CD14-positive monocyte (primary cell): ENCODE results near the gene TNIK. TPM values are rescaled to one million over a fixed set of nuclear protein-coding genes. Genes with fewer than 3 reads are reported as not detected.

ENCODE experiments used
- DNase-seq, 3 donors: peaks; one replicate each; pipeline ENCODE4 v3.0.0-alpha.2; 2011 to 2022
- H2AFZ ChIP-seq: 2 replicates; pipeline ENCODE4 v1.6.0; 2012; ENCODE audit warnings: mild to moderate bottlenecking, low read depth, low read length, inconsistent platforms; ENCODE audit not compliant: insufficient read depth, poor library complexity, severe bottlenecking
- H3K27ac ChIP-seq, 2 donors: 1 replicate in 1 of 2; 2 replicates in 1 of 2; pipeline ENCODE4 v1.5.1; 2012 to 2013; ENCODE audit warnings: low read length in 2 of 2, control low read depth in 1 of 2, inconsistent platforms in 1 of 2, low read depth in 1 of 2, mild to moderate bottlenecking in 1 of 2
- H3K27me3 ChIP-seq, 2 donors: one replicate each; pipeline versions ENCODE4 v1.6.0 to v1.6.1; 2011 to 2013; ENCODE audit warnings: low read length in 2 of 2; ENCODE audit not compliant: control insufficient read depth in 2 of 2, insufficient read depth in 2 of 2
- H3K36me3 ChIP-seq, 2 donors: replicated peaks in 1 of 2; 1 replicate in 1 of 2; 2 replicates in 1 of 2; pipeline versions ENCODE4 v1.5.1 to v1.6.1; 2012 to 2013; ENCODE audit warnings: low read length in 2 of 2, control low read depth in 1 of 2, inconsistent platforms in 1 of 2, mild to moderate bottlenecking in 1 of 2; ENCODE audit not compliant: insufficient read depth in 2 of 2, control insufficient read depth in 1 of 2
- H3K4me1 ChIP-seq, 2 donors: 1 replicate in 1 of 2; 2 replicates in 1 of 2; pipeline versions ENCODE4 v1.5.1 to v1.6.1; 2012 to 2013; ENCODE audit warnings: low read length in 2 of 2, control low read depth in 1 of 2, inconsistent platforms in 1 of 2, mild to moderate bottlenecking in 1 of 2, moderate library complexity in 1 of 2; ENCODE audit not compliant: insufficient read depth in 2 of 2, control insufficient read depth in 1 of 2
- H3K4me2 ChIP-seq: replicated peaks from 2 replicates; pipeline ENCODE3; 2012; ENCODE audit warnings: low read length, moderate library complexity, mild to moderate bottlenecking; ENCODE audit not compliant: poor library complexity, severe bottlenecking; ENCODE audit errors: extremely low read depth
- H3K4me3 ChIP-seq, 3 experiments: fragments of 200-600 bp in 1 of 3; sonication (generic) in 1 of 3; replicated peaks in 1 of 3; 1 replicate in 2 of 3; 2 replicates in 1 of 3; pipeline ENCODE4 v1.5.1; 2011 to 2013; ENCODE audit warnings: low read length in 3 of 3, mild to moderate bottlenecking in 3 of 3, control low read depth in 2 of 3, low read depth in 2 of 3, inconsistent platforms in 1 of 3, moderate library complexity in 1 of 3
- H3K79me2 ChIP-seq: 2 replicates; pipeline ENCODE4 v1.6.0; 2012; ENCODE audit warnings: mild to moderate bottlenecking, control low read depth, inconsistent platforms, low read length, moderate library complexity; ENCODE audit not compliant: insufficient read depth
- H3K9ac ChIP-seq: 2 replicates; pipeline ENCODE4 v1.6.0; 2017; ENCODE audit warnings: low read length, mild to moderate bottlenecking; ENCODE audit not compliant: insufficient read depth, poor library complexity, severe bottlenecking
- H3K9me3 ChIP-seq, 2 donors: replicated peaks in 1 of 2; 1 replicate in 1 of 2; 2 replicates in 1 of 2; pipeline versions ENCODE4 v1.5.1 to v1.6.1; 2012 to 2013; ENCODE audit warnings: low read length in 2 of 2, control low read depth in 1 of 2; ENCODE audit not compliant: control insufficient read depth in 1 of 2, insufficient read depth in 1 of 2
- H4K20me1 ChIP-seq: 2 replicates; pipeline ENCODE4 v1.6.0; 2012; ENCODE audit warnings: mild to moderate bottlenecking, low read length, control low read depth, moderate library complexity; ENCODE audit not compliant: insufficient read depth
- H3K27ac Mint-ChIP-seq, 7 donors: one replicate each; pipeline ENCODE4 v1.8.0; 2020; ENCODE audit warnings: mild to moderate bottlenecking in 7 of 7, mixed read lengths in 7 of 7, moderate library complexity in 6 of 7, inconsistent platforms in 2 of 7
- H3K27me3 Mint-ChIP-seq, 3 donors: one replicate each; pipeline ENCODE4 v1.8.0; 2021 to 2022; ENCODE audit warnings: low read depth in 3 of 3, mild to moderate bottlenecking in 3 of 3, mixed read lengths in 3 of 3, moderate library complexity in 3 of 3, inconsistent platforms in 1 of 3
- H3K36me3 Mint-ChIP-seq, 2 donors: one replicate each; pipeline ENCODE4 v1.8.0; 2020; ENCODE audit warnings: mixed read lengths in 2 of 2, inconsistent platforms in 1 of 2, mild to moderate bottlenecking in 1 of 2
- H3K4me1 Mint-ChIP-seq: one replicate; pipeline ENCODE4 v1.8.0; 2020; ENCODE audit warnings: mild to moderate bottlenecking, mixed read lengths
- H3K4me3 Mint-ChIP-seq, 2 donors: one replicate each; pipeline ENCODE4 v1.8.0; 2020; ENCODE audit warnings: mild to moderate bottlenecking in 2 of 2, mixed read lengths in 2 of 2, moderate library complexity in 1 of 2
- H3K9me3 Mint-ChIP-seq, 7 donors: one replicate each; pipeline ENCODE4 v1.8.0; 2020 to 2022; ENCODE audit warnings: mixed read lengths in 7 of 7, mild to moderate bottlenecking in 6 of 7, moderate library complexity in 6 of 7, inconsistent platforms in 2 of 7
- CTCF ChIP-seq: fragments of 200-600 bp; IDR thresholded peaks from one replicate; pipeline ENCODE4 v1.8.0; 2022; ENCODE audit warnings: antibody characterized with exemption, mild to moderate bottlenecking
- WGBS: methylation state at CpG from one replicate; pipeline ENCODE4 v1.1.5; 2013; ENCODE audit warnings: missing lambda C conversion rate; ENCODE audit not compliant: insufficient coverage; 5-methylcytosine and 5-hydroxymethylcytosine counted together
- intact Hi-C, 2 donors: fragments of 100-400 bp; cut with micrococcal nuclease; formaldehyde crosslinking; loops; one replicate each; pipeline versions ENCODE4 v1.15.0 to v1.15.1; 2023
- polyA minus RNA-seq: library from RNA; depleted of rRNA, polyadenylated mRNA; stranded (reverse); fragments of >200 nt; gene quantifications from 2 replicates; pipeline ENCODE4 v1.2.3, GENCODE V29; 2012
- polyA plus RNA-seq, 3 donors: library from polyadenylated mRNA; depleted of rRNA in 1 of 3; unstranded in 2 of 3; stranded (reverse) in 1 of 3; fragments of 300-500 nt in 2 of 3; fragments of >200 nt in 1 of 3; fragmentation: Illumina TruSeq in 2 of 3; gene quantifications; 1 replicate in 2 of 3; 2 replicates in 1 of 3; pipeline ENCODE4 v1.2.3, GENCODE V29; 2012 to 2021
- total RNA-seq, 12 experiments: library from RNA in 1 of 12; stranded (reverse) in 1 of 12; fragments of 120-200 nt in 1 of 12; gene quantifications; one replicate each; pipeline ENCODE4 v1.2.4 and lab custom pipeline; 2013 to 2026; ENCODE audit warnings: mixed read lengths in 6 of 12, inconsistent platforms in 1 of 12

Gene TNIK
- total RNA-seq (2013): 2.2 TPM
- 1 to 10 TPM in 1 of 3 donors, under 1 TPM in 2; 0.36 to 1.8 (median 0.75) TPM for polyA plus RNA-seq
- polyA minus RNA-seq: 0.83 and 1.1 TPM in 2 replicates
- 2.2 to 11.1 (median 3.7) reads per million in 11 experiments for total RNA-seq (lab: John Stamatoyannopoulos, UW)

DNA sequence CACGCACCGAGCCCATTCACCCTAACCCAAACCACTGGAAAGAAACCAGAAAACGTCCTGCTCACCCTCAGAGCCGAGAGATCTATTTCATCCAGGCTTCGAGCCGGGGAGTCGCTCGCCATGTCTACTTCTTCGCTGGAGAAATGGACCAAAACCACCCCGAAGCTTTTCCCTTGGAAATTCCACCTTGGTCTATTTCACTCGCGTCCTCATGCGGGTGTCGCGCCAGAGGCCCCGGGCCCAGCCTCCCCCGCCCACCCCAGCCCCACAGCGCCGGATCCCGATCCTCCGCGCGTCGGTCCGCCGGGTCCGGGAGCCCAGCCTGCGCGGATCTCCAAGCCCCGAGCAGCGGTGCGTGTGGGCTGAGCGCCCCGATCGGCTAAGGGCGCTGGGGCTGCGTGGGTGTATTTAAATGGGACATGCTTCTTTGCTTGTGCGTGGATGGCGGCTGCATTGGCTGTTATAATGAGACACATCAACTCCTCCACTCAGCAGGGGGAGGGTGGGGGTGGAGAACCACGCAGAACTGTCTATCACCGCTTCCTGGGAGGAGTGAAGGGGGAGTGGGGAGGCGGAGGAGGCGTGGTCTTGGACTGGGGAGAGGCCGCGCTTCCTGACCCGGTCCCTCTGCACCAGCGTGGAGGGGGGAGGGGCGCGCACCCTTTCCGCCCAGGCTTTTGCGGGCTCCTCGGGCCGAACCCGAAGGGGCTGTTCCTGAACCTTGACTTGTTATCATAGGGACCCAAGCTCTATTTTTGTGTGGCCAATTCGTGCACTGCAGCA is at the start of gene TNIK:
TSS of gene TNIK (minus strand) at position 464 of the 783 bp plus-strand sequence. CDS start at position 122, 342 bp downstream.
- H2AFZ ChIP-seq: peak within 1 kb of the TSS; percentile 93
- intact Hi-C loops: no loop called here
- H3K4me3 ChIP-seq: peak within 1 kb of the TSS; percentile 56 to 97 (median 79)
- no peaks in the 10 kb centered on the region for H3K79me2 ChIP-seq
- Mint-ChIP-seq H3K27ac (peak within 1 kb of the TSS in 4 of 7 donors; percentile 59 to 71 (median 68)), H3K36me3 (peaks cover 6 to 7% of the 10 kb centered on the region in 2 donors), H3K9me3 (peaks cover 0 to 13% (median 2%) of the 10 kb centered on the region in 7 donors), H3K4me3 (peak within 1 kb of the TSS; percentile 97 to 99), H3K4me1 (peaks cover 42% of the 10 kb centered on the region), H3K27me3 (peaks cover 48 to 59% (median 52%) of the 10 kb centered on the region in 3 donors)
- H3K36me3 ChIP-seq: no peaks in the 10 kb centered on the region
- peaks cover 31 to 47% of the 10 kb centered on the region in 2 donors for H3K27me3 ChIP-seq
- TF ChIP-seq CTCF: peak; percentile 35
- peaks cover 26 to 27% of the 10 kb centered on the region in 2 donors for H3K4me1 ChIP-seq
- WGBS: 0% methylated on average over 42 of the region's 55 CpGs
- H3K9ac ChIP-seq: peak within 1 kb of the TSS; percentile 50
- H3K9me3 ChIP-seq: no peaks in the 10 kb centered on the region
- peak; percentile 60 to 64 (median 60) for DNase-seq
- peak within 1 kb of the TSS; percentile 95 for H3K4me2 ChIP-seq
- no peaks in the 10 kb centered on the region for H4K20me1 ChIP-seq
- no peak within 1 kb of the TSS for H3K27ac ChIP-seq

DNA sequence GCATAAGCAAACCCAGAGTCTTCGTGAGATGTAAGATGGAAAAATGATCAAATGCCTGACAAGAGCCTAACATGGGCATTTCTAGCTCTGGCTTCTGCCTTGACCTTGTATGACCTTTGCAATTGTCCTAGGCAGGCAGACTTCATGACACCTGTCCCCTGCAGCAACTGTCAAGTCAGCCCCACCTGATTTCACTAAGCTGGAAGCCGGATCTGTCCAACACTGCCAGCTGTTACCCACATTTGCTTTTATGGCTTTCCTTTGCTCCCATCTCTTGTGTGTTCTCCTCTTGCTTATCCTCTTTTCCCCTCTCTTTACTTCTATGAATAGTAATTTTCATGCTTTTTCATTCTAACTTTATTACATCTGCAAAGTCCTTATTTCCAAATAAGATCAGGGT is 48.5 kb upstream of the TNIK start:
- H3K4me2 ChIP-seq: no peak overlapping the region
- no peak for TF ChIP-seq CTCF
- H3K9me3 ChIP-seq: no peaks in the 10 kb centered on the region
- no peaks in the 10 kb centered on the region for H3K4me1 ChIP-seq
- H4K20me1 ChIP-seq: no peaks in the 10 kb centered on the region
- WGBS: 70% methylated on average over 1 of the region's 2 CpGs
- H3K4me1 Mint-ChIP-seq: no peaks in the 10 kb centered on the region
- intact Hi-C loops: no loop called here
- no peaks in the 10 kb centered on the region for H3K27me3 ChIP-seq
- peaks cover 0 to 5% (median 0%) of the 10 kb centered on the region in 3 donors for H3K27me3 Mint-ChIP-seq
- DNase-seq: no peak
- H3K27ac Mint-ChIP-seq: no peak overlapping the region
- no peaks in the 10 kb centered on the region for H3K36me3 ChIP-seq
- no peak overlapping the region for H3K9ac ChIP-seq
- H2AFZ ChIP-seq: no peak overlapping the region
- no peak overlapping the region for H3K4me3 Mint-ChIP-seq
- peaks cover 0 to 4% (median 2%) of the 10 kb centered on the region in 7 donors for H3K9me3 Mint-ChIP-seq
- no peaks in the 10 kb centered on the region for H3K36me3 Mint-ChIP-seq
- no peak overlapping the region for H3K27ac ChIP-seq
- no peaks in the 10 kb centered on the region for H3K79me2 ChIP-seq
- no peak overlapping the region for H3K4me3 ChIP-seq
